Neural progenitor cell (in vitro differentiated cells): ENCODE measurements around the gene LRP2BP. TPM values are rescaled to one million over a fixed set of nuclear protein-coding genes. Genes with fewer than 3 reads are reported as not detected.

Experiments used
- DNase-seq: peaks from one replicate; pipeline ENCODE4 v3.0.0-alpha.2; 2016; ENCODE audit warnings: low spot score
- H2AFZ ChIP-seq: fragments of 200-600 bp; sonication (generic); replicated peaks from 2 replicates; pipeline ENCODE4 v1.6.1; 2016; ENCODE audit warnings: antibody characterized with exemption
- H3F3A ChIP-seq: fragments of 200-600 bp; sonication (generic); 2 replicates; pipeline ENCODE4 v1.6.1; 2016; ENCODE audit warnings: antibody characterized with exemption, low read depth
- H3K27ac ChIP-seq: fragments of 200-600 bp; sonication (generic); 2 replicates; pipeline ENCODE4 v1.5.1; 2016; ENCODE audit warnings: mild to moderate bottlenecking
- H3K27me3 ChIP-seq: fragments of 200-600 bp; sonication (generic); 2 replicates; pipeline ENCODE4 v1.6.1; 2016; ENCODE audit warnings: mild to moderate bottlenecking, moderate library complexity
- H3K36me3 ChIP-seq: fragments of 200-600 bp; sonication (generic); 2 replicates; pipeline ENCODE4 v1.5.1; 2016
- H3K4me1 ChIP-seq: fragments of 200-600 bp; sonication (generic); 2 replicates; pipeline ENCODE4 v1.6.1; 2016; ENCODE audit warnings: mixed run types
- H3K4me2 ChIP-seq: fragments of 200-600 bp; sonication (generic); 2 replicates; pipeline ENCODE4 v1.6.1; 2016
- H3K4me3 ChIP-seq: fragments of 200-600 bp; sonication (generic); 2 replicates; pipeline ENCODE4 v1.5.1; 2016
- H3K79me2 ChIP-seq: fragments of 200-600 bp; sonication (generic); 2 replicates; pipeline ENCODE4 v1.6.1; 2016; ENCODE audit warnings: low read depth
- H3K9ac ChIP-seq: fragments of 200-600 bp; sonication (generic); 2 replicates; pipeline ENCODE4 v1.6.1; 2016
- H3K9me3 ChIP-seq: fragments of 200-600 bp; sonication (generic); 2 replicates; pipeline ENCODE4 v1.5.1; 2016; ENCODE audit warnings: low read depth
- H4K20me1 ChIP-seq: fragments of 200-600 bp; sonication (generic); 2 replicates; pipeline ENCODE4 v1.6.1; 2016; ENCODE audit warnings: low read depth
- H3K27ac Mint-ChIP-seq: 3 replicates; pipeline ENCODE4 v1.8.0; 2021; ENCODE audit warnings: mixed read lengths
- H3K27me3 Mint-ChIP-seq: 2 replicates; pipeline ENCODE4 v1.8.0; 2022; ENCODE audit warnings: low read depth, mild to moderate bottlenecking, inconsistent platforms, moderate library complexity, mixed read lengths; ENCODE audit not compliant: insufficient read depth
- H3K36me3 Mint-ChIP-seq: 3 replicates; pipeline ENCODE4 v1.8.0; 2021; ENCODE audit warnings: mixed read lengths
- H3K4me1 Mint-ChIP-seq: 3 replicates; pipeline ENCODE4 v1.8.0; 2021; ENCODE audit warnings: mixed read lengths
- H3K4me3 Mint-ChIP-seq: 3 replicates; pipeline ENCODE4 v1.8.0; 2021; ENCODE audit warnings: mild to moderate bottlenecking, moderate library complexity, mixed read lengths
- H3K9me3 Mint-ChIP-seq: 3 replicates; pipeline ENCODE4 v1.8.0; 2020; ENCODE audit warnings: mixed read lengths
- CTCF ChIP-seq: fragments of 200-600 bp; sonication (generic); IDR thresholded peaks from 2 replicates; pipeline ENCODE4 v1.5.1; 2017; ENCODE audit warnings: antibody characterized with exemption, mild to moderate bottlenecking
- EZH2 ChIP-seq: fragments of 200-600 bp; sonication (generic); IDR thresholded peaks from 2 replicates; pipeline ENCODE4 v1.6.1; 2017; ENCODE audit warnings: antibody characterized with exemption, mild to moderate bottlenecking, moderate library complexity
- EZH2phosphoT487 ChIP-seq: fragments of 200-600 bp; sonication (generic); IDR thresholded peaks from 2 replicates; pipeline ENCODE4 v1.6.1; 2017; ENCODE audit warnings: antibody characterized with exemption
- total RNA-seq: library from RNA; depleted of rRNA; stranded (reverse); fragments of >200 nt; gene quantifications from 2 replicates; pipeline ENCODE4 v1.2.3, GENCODE V29; 2015; ENCODE audit warnings: low replicate concordance

Gene LRP2BP
- total RNA-seq, 1 donor from 2014 or later: 0.69 TPM

- Histone ChIP-seq H4K20me1 (no peaks in the 10 kb centered on the region), H3F3A (no peaks in the 10 kb centered on the region), H3K27me3 (no peaks in the 10 kb centered on the region), H3K4me2 (no peak overlapping the region), H3K4me3 (no peak overlapping the region), H3K9ac (no peak overlapping the region), H3K9me3 (no peaks in the 10 kb centered on the region), H3K36me3 (peaks cover 7% of the 10 kb centered on the region), H2AFZ (no peak overlapping the region), H3K27ac (no peak overlapping the region), H3K4me1 (no peaks in the 10 kb centered on the region), H3K79me2 (peaks cover 6% of the 10 kb centered on the region)
- no peak overlapping the region for H3K27ac Mint-ChIP-seq
- no peaks in the 10 kb centered on the region for H3K9me3 Mint-ChIP-seq
- no peak overlapping the region for H3K4me3 Mint-ChIP-seq
- TF ChIP-seq CTCF: no peak
- peaks cover 21% of the 10 kb centered on the region for H3K36me3 Mint-ChIP-seq
- peaks cover 8% of the 10 kb centered on the region for H3K27me3 Mint-ChIP-seq
- DNase-seq: no peak
- H3K4me1 Mint-ChIP-seq: peaks cover 3% of the 10 kb centered on the region
These were observed 21.2 kb upstream of the LRP2BP start for GRCh38 chr4:185416955-185417354.

DNA sequence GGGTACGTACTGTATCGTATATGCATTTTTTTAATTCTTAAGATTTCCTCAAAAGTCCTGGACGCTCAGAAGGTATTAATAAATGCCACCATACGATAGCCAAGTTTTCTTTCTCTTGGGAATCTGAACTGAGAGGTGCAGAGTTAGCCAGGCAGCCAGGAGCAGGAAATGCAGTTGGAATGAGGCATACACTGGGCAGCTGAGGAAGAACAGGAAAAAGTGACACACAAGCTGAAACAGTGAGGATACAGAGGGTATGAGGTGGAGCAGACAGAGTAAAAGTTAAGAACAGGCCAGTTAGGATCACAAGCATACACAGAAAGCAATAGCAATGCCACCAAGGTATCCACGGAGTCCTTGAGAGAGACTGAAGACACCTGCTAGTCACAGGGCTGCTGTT is 16.7 kb upstream of the LRP2BP start:
- Histone ChIP-seq H3K27me3 (no peaks in the 10 kb centered on the region), H3K9me3 (peaks cover 5% of the 10 kb centered on the region), H3F3A (no peaks in the 10 kb centered on the region), H4K20me1 (no peaks in the 10 kb centered on the region), H3K36me3 (peaks cover 6% of the 10 kb centered on the region), H3K4me3 (no peak overlapping the region), H3K4me1 (no peaks in the 10 kb centered on the region), H3K9ac (no peak overlapping the region), H3K79me2 (no peaks in the 10 kb centered on the region), H3K27ac (no peak overlapping the region), H3K4me2 (no peak overlapping the region), H2AFZ (no peak overlapping the region)
- Mint-ChIP-seq H3K4me1 (no peaks in the 10 kb centered on the region), H3K27ac (no peak overlapping the region), H3K27me3 (peaks cover 5% of the 10 kb centered on the region), H3K9me3 (no peaks in the 10 kb centered on the region), H3K36me3 (peaks cover 23% of the 10 kb centered on the region), H3K4me3 (no peak overlapping the region)
- TF ChIP-seq EZH2phosphoT487 (no peak), CTCF (no peak), EZH2 (no peak)
- no peak for DNase-seq

GRCh38 chr4:185411849-185412248 is 16.1 kb upstream of the LRP2BP start:
- TF ChIP-seq CTCF (no peak), EZH2 (no peak), EZH2phosphoT487 (no peak)
- no peak overlapping the region for H3K4me2 ChIP-seq
- Mint-ChIP-seq H3K9me3 (no peaks in the 10 kb centered on the region), H3K27me3 (peaks cover 5% of the 10 kb centered on the region), H3K4me1 (no peaks in the 10 kb centered on the region), H3K27ac (no peak overlapping the region), H3K4me3 (no peak overlapping the region), H3K36me3 (peaks cover 21% of the 10 kb centered on the region)
- H3K4me1 ChIP-seq: no peaks in the 10 kb centered on the region
- H3K36me3 ChIP-seq: peaks cover 6% of the 10 kb centered on the region
- H3K27me3 ChIP-seq: no peaks in the 10 kb centered on the region
- no peak overlapping the region for H2AFZ ChIP-seq
- H3F3A ChIP-seq: no peaks in the 10 kb centered on the region
- H3K9me3 ChIP-seq: peaks cover 5% of the 10 kb centered on the region
- no peaks in the 10 kb centered on the region for H4K20me1 ChIP-seq
- no peaks in the 10 kb centered on the region for H3K79me2 ChIP-seq
- no peak overlapping the region for H3K4me3 ChIP-seq
- no peak overlapping the region for H3K27ac ChIP-seq
- DNase-seq: no peak
- H3K9ac ChIP-seq: no peak overlapping the region

GRCh38 chr4:185408432-185408831 is 12.7 kb upstream of the LRP2BP start:
- H3K27ac ChIP-seq: no peak overlapping the region
- Mint-ChIP-seq H3K4me1 (peaks cover 3% of the 10 kb centered on the region), H3K4me3 (no peak overlapping the region), H3K9me3 (no peaks in the 10 kb centered on the region), H3K36me3 (peaks cover 16% of the 10 kb centered on the region), H3K27me3 (peaks cover 5% of the 10 kb centered on the region), H3K27ac (no peak overlapping the region)
- no peaks in the 10 kb centered on the region for H3F3A ChIP-seq
- no peak overlapping the region for H3K9ac ChIP-seq
- no peaks in the 10 kb centered on the region for H3K79me2 ChIP-seq
- no peak overlapping the region for H3K4me3 ChIP-seq
- peaks cover 5% of the 10 kb centered on the region for H3K9me3 ChIP-seq
- DNase-seq: no peak
- H3K4me1 ChIP-seq: no peaks in the 10 kb centered on the region
- H3K27me3 ChIP-seq: no peaks in the 10 kb centered on the region
- no peak overlapping the region for H2AFZ ChIP-seq
- H4K20me1 ChIP-seq: no peaks in the 10 kb centered on the region
- no peak overlapping the region for H3K4me2 ChIP-seq
- peaks cover 6% of the 10 kb centered on the region for H3K36me3 ChIP-seq
- no peak for TF ChIP-seq EZH2
- no peak for TF ChIP-seq CTCF
- no peak for TF ChIP-seq EZH2phosphoT487
